ENCODE measurements around the gene DTX2.

DNA sequence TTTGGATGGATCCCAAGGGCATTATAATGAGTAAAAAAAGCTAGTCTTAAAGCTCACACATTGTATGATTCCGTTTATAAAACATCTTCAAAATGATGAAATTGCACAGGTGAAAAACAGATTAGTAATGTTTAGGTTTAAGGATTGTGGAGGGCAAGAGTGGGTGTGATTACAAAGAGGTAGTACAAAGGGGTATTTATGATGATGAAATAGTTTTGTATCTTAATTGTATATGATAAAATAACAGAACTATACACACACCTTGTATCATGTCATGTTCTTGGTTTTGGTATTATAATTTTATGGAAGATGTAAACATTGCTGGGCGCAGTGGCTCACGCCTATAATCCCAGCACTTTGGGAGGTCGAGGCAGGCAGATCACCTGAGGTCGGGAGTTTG is 49.3 kb upstream of the DTX2 start:
- TF ChIP-seq POLR2A (IDR thresholded peaks at IDR 0.05; ENCODE audit: low read depth, low read length) (no peak), RAD21 (IDR thresholded peaks at IDR 0.05; ENCODE audit: low read length) (no peak), FOS (IDR thresholded peaks at IDR 0.05; ENCODE audit: low read depth, low read length) (no peak)
- TF ChIP-seq, protein P1, sequence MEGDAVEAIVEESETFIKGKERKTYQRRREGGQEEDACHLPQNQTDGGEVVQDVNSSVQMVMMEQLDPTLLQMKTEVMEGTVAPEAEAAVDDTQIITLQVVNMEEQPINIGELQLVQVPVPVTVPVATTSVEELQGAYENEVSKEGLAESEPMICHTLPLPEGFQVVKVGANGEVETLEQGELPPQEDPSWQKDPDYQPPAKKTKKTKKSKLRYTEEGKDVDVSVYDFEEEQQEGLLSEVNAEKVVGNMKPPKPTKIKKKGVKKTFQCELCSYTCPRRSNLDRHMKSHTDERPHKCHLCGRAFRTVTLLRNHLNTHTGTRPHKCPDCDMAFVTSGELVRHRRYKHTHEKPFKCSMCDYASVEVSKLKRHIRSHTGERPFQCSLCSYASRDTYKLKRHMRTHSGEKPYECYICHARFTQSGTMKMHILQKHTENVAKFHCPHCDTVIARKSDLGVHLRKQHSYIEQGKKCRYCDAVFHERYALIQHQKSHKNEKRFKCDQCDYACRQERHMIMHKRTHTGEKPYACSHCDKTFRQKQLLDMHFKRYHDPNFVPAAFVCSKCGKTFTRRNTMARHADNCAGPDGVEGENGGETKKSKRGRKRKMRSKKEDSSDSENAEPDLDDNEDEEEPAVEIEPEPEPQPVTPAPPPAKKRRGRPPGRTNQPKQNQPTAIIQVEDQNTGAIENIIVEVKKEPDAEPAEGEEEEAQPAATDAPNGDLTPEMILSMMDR (conservative IDR thresholded peaks at IDR 0.05; ENCODE audit: low read depth, low read length), result no peak

Data from IMR-90 (cell line).